GM21447 (cell line): ENCODE results near the gene PSME2.

ENCODE experiments used
- ATAC-seq: cut with Tn5 transposase; IDR thresholded peaks from one replicate; pipeline ENCODE4 v1.9.1; 2021; ENCODE audit not compliant: unreplicated experiment

PSME2 gene

GRCh38 chr14:24136684-24137528 is 9.5 kb downstream of the PSME2 start:
- ATAC-seq: no peak

GRCh38 chr14:24135834-24136683 is 10.4 kb downstream of the PSME2 start, which contains the start of gene PSME1:
Gene PSME1 (plus strand): TSS chr14:24136194. CDS start chr14:24136263, 69 bp downstream.
- ATAC-seq: peak; percentile 82

GRCh38 chr14:24135584-24135833 is 10.9 kb downstream of the PSME2 start:
- no peak for ATAC-seq

GRCh38 chr14:24133735-24134134 is 12.7 kb downstream of the PSME2 start:
- no peak for ATAC-seq

GRCh38 chr14:24132976-24133375 is 13.4 kb downstream of the PSME2 start:
- no peak for ATAC-seq

- ATAC-seq: no peak
These were observed 14.2 kb downstream of the PSME2 start for GRCh38 chr14:24132061-24132685.

GRCh38 chr14:24131549-24131966 is 14.9 kb downstream of the PSME2 start:
- no peak for ATAC-seq

- no peak for ATAC-seq
These were observed 15.5 kb downstream of the PSME2 start for GRCh38 chr14:24130717-24131548.

- ATAC-seq: no peak
These were observed 16.1 kb downstream of the PSME2 start, which contains the start of gene FITM1 for GRCh38 chr14:24130380-24130716. Gene FITM1 (plus strand): TSS chr14:24130659. CDS start chr14:24131564, 905 bp downstream.

GRCh38 chr14:24129410-24129998 is 16.9 kb downstream of the PSME2 start:
- ATAC-seq: no peak

GRCh38 chr14:24127673-24128072 is 18.7 kb downstream of the PSME2 start:
- ATAC-seq: no peak

- no peak for ATAC-seq
These were observed 19.5 kb downstream of the PSME2 start for GRCh38 chr14:24126939-24127338.

GRCh38 chr14:24123424-24124417 is 22.7 kb downstream of the PSME2 start:
- ATAC-seq: peak; percentile 55

- ATAC-seq: no peak
These were observed 23.5 kb downstream of the PSME2 start for GRCh38 chr14:24122898-24123297.

GRCh38 chr14:24122416-24122815 is 24.0 kb downstream of the PSME2 start:
- no peak for ATAC-seq

GRCh38 chr14:24121210-24121609 is 25.2 kb downstream of the PSME2 start:
- no peak for ATAC-seq

GRCh38 chr14:24119691-24120090 is 26.7 kb downstream of the PSME2 start:
- ATAC-seq: no peak

GRCh38 chr14:24117179-24117578 is 29.2 kb downstream of the PSME2 start:
- no peak for ATAC-seq

- ATAC-seq: no peak
These were observed 30.1 kb downstream of the PSME2 start for GRCh38 chr14:24116128-24116814.
